GM12878 (cell line): ENCODE data around the gene ITSN1. TPM values are rescaled to one million over a fixed set of nuclear protein-coding genes. Genes with fewer than 3 reads are reported as not detected.

ENCODE experiments used
- ATAC-seq: fragments of 200-7000 bp; cut with Tn5 transposase; 3 replicates; pipeline ENCODE4 v1.9.1; 2020; ENCODE audit warnings: mild to moderate bottlenecking, moderate library complexity
- BruUV-seq: library from RNA; stranded (reverse); fragments of 400-500 nt; replicated peaks from 2 replicates; lab custom pipeline; 2021; lab: Mats Ljungman, UMichigan
- CTCF ChIA-PET: fragments of 300-600 bp; sonication (Branson Sonifier 250); formaldehyde crosslinking; extraction: SDS; loops from one replicate; lab custom pipeline; 2021; ENCODE audit warnings: inconsistent platforms; lab: Yijun Ruan, JAX
- POLR2A ChIA-PET: fragments of 350-600 bp; formaldehyde crosslinking; extraction: SDS; loops from one replicate; lab custom pipeline; 2021; ENCODE audit warnings: inconsistent platforms; lab: Charles Lee
- RAD21 ChIA-PET: fragments of 300-600 bp; sonication (Branson Sonifier 250); formaldehyde crosslinking; loops from one replicate; lab custom pipeline; 2023; ENCODE audit warnings: antibody characterized with exemption; ENCODE audit not compliant: unreplicated experiment; lab: Charles Lee
- SMC1A ChIA-PET: fragments of 300-600 bp; sonication (Branson Sonifier 250); formaldehyde crosslinking; loops from one replicate; lab custom pipeline; 2023; ENCODE audit not compliant: unreplicated experiment, uncharacterized antibody; lab: Charles Lee
- DNase-seq: peaks from one replicate; pipeline ENCODE4 v3.0.0-alpha.2; 2011; ENCODE audit warnings: low read depth, low spot score
- FAIRE-seq: peaks from 3 replicates; lab custom pipeline; 2011; peaks lifted over from hg19 to GRCh38; lab: Jason Lieb, UNC
- H2AFZ ChIP-seq: 2 replicates; pipeline ENCODE4 v1.6.0; 2011; ENCODE audit warnings: low read depth, low read length, control low read depth; ENCODE audit not compliant: control insufficient read depth
- H3K27ac ChIP-seq: 2 replicates; pipeline ENCODE4 v1.5.1; 2011; ENCODE audit warnings: control low read depth; ENCODE audit not compliant: control insufficient read depth, insufficient read depth
- H3K27me3 ChIP-seq, 2 experiments: replicated peaks in 1 of 2; 2 replicates each; pipeline versions ENCODE4 v1.6.0 to v1.6.1; 2011; ENCODE audit warnings: low read length in 1 of 2; ENCODE audit not compliant: control insufficient read depth in 2 of 2, insufficient read depth in 2 of 2
- H3K36me3 ChIP-seq, 2 experiments: 2 replicates each; pipeline ENCODE4 v1.5.1; 2011; ENCODE audit warnings: low read length in 1 of 2; ENCODE audit not compliant: control insufficient read depth in 2 of 2, insufficient read depth in 2 of 2
- H3K4me1 ChIP-seq: 2 replicates; pipeline ENCODE4 v1.6.1; 2011; ENCODE audit warnings: mild to moderate bottlenecking, low read length, moderate library complexity, mixed read lengths; ENCODE audit not compliant: control insufficient read depth, insufficient read depth
- H3K4me2 ChIP-seq: 2 replicates; pipeline ENCODE4 v1.6.0; 2011; ENCODE audit warnings: control low read depth; ENCODE audit not compliant: control insufficient read depth, insufficient read depth
- H3K4me3 ChIP-seq: fragments of 200-600 bp; sonication (generic); 2 replicates; pipeline ENCODE4 v1.5.1; 2016
- H3K79me2 ChIP-seq: 2 replicates; pipeline ENCODE4 v1.6.0; 2011; ENCODE audit warnings: low read length; ENCODE audit not compliant: control insufficient read depth, insufficient read depth
- H3K9ac ChIP-seq: 2 replicates; pipeline ENCODE4 v1.8.0; 2011; ENCODE audit warnings: low read length, control low read depth, mixed read lengths; ENCODE audit not compliant: control insufficient read depth, insufficient read depth
- H3K9me3 ChIP-seq: replicated peaks from 3 replicates; pipeline ENCODE4 v1.5.1; 2011; ENCODE audit warnings: mild to moderate bottlenecking, low read length; ENCODE audit not compliant: control insufficient read depth, insufficient read depth
- H4K20me1 ChIP-seq: 2 replicates; pipeline ENCODE4 v1.6.0; 2011; ENCODE audit not compliant: control insufficient read depth, insufficient read depth
- ATF2 ChIP-seq: IDR thresholded peaks from 2 replicates; pipeline ENCODE4 v1.6.1; 2012; ENCODE audit warnings: low read length, inconsistent platforms
- BRCA1 ChIP-seq: IDR thresholded peaks from 2 replicates; pipeline ENCODE4 v1.6.1; 2011; ENCODE audit warnings: low read depth, low read length, improper control_type of control experiment
- GABPA ChIP-seq: IDR thresholded peaks from 2 replicates; pipeline ENCODE4 v1.6.1; 2014; ENCODE audit warnings: antibody characterized with exemption, low read depth, mild to moderate bottlenecking, inconsistent platforms
- HCFC1 ChIP-seq: fragments of 150-350 bp; IDR thresholded peaks from 2 replicates; pipeline ENCODE4 v1.6.1; 2014; ENCODE audit warnings: low read length
- IRF5 ChIP-seq: fragments of 450-650 bp; IDR thresholded peaks from 2 replicates; pipeline ENCODE4 v1.6.1; 2017; ENCODE audit warnings: borderline replicate concordance
- KLF5 ChIP-seq: fragments of 450-650 bp; IDR thresholded peaks from 2 replicates; pipeline ENCODE4 v1.6.1; 2014; ENCODE audit warnings: mild to moderate bottlenecking; ENCODE audit not compliant: partially characterized antibody
- MEF2A ChIP-seq: IDR thresholded peaks from 2 replicates; pipeline ENCODE4 v1.6.1; 2011; ENCODE audit warnings: low read depth, mild to moderate bottlenecking, low read length, moderate library complexity; ENCODE audit not compliant: insufficient read depth
- PBX3 ChIP-seq: IDR thresholded peaks from 2 replicates; pipeline ENCODE4 v1.6.1; 2011; ENCODE audit warnings: mild to moderate bottlenecking, low read depth, low read length, moderate library complexity; ENCODE audit not compliant: insufficient replicate concordance
- POLR2A ChIP-seq: IDR thresholded peaks from 2 replicates; pipeline ENCODE4 v1.6.1; 2011; ENCODE audit warnings: low read depth, mild to moderate bottlenecking, low read length
- RBBP5 ChIP-seq: fragments of 200-600 bp; sonication (generic); conservative IDR thresholded peaks from 2 replicates; pipeline ENCODE4 v1.6.1; 2016
- RCOR1 ChIP-seq: conservative IDR thresholded peaks from 2 replicates; pipeline ENCODE4 v1.6.1; 2012; ENCODE audit warnings: low read depth, low read length, improper control_type of control experiment
- SUZ12 ChIP-seq: fragments of 200-600 bp; sonication (generic); IDR thresholded peaks from one replicate; pipeline ENCODE4 v1.6.1; 2018; ENCODE audit warnings: antibody characterized with exemption, mild to moderate bottlenecking; ENCODE audit not compliant: unreplicated experiment
- YY1 ChIP-seq: IDR thresholded peaks from 2 replicates; pipeline ENCODE4 v1.6.1; 2011; ENCODE audit warnings: low read depth, mild to moderate bottlenecking, low read length
- WGBS: methylation state at CpG from one replicate; pipeline ENCODE4 v1.1.6; 2016; ENCODE audit warnings: low lambda C conversion rate; ENCODE audit not compliant: insufficient replicate concordance, insufficient coverage; ENCODE audit errors: missing lambda C conversion rate; 5-methylcytosine and 5-hydroxymethylcytosine counted together
- in situ Hi-C: fragments of 300-500 bp; cut with MboI; formaldehyde crosslinking; loops from 9 replicates; pipeline ENCODE4 v1.14.3; 2018; ENCODE audit warnings: mixed read lengths
- intact Hi-C: fragments of 100-400 bp; cut with micrococcal nuclease; formaldehyde crosslinking; loops from one replicate; pipeline ENCODE4 v1.14.2; 2022; ENCODE audit not compliant: unreplicated experiment
- polyA plus RNA-seq, 11 experiments: library from polyadenylated mRNA; depleted of rRNA in 4 of 11; unstranded in 6 of 11; stranded (reverse) in 5 of 11; fragments of >200 nt; fragmentation: Nextera tagmentation in 4 of 11; fragmentation: Illumina TruSeq in 1 of 11; extraction: Ambion mirVana in 4 of 11; extraction: Trizol in 1 of 11; gene quantifications; 1 replicate in 1 of 11; 2 replicates in 10 of 11; pipeline versions ENCODE4 v1.2.1 to v1.2.3, GENCODE V29; 2011 to 2016; ENCODE audit warnings: inconsistent platforms in 2 of 11, missing spikeins in 2 of 11, low read depth in 1 of 11
- total RNA-seq, 4 experiments: library from RNA; depleted of rRNA in 3 of 4; stranded (reverse); fragments of >200 nt in 3 of 4; fragmentation: Illumina TruSeq in 1 of 4; extraction: Trizol in 1 of 4; gene quantifications; 2 replicates each; pipeline versions ENCODE4 v1.2.1 to v1.2.3, GENCODE V29; 2013 to 2021
- TF ChIP-seq, protein P1 (sequence below): fragments of 450-650 bp; IDR thresholded peaks from 2 replicates; pipeline ENCODE4 v1.6.1; 2017; ENCODE audit warnings: mild to moderate bottlenecking, moderate library complexity
- TF ChIP-seq, protein P2 (sequence below): IDR thresholded peaks from 2 replicates; pipeline ENCODE4 v1.6.1; 2012; ENCODE audit warnings: low read depth, low read length, improper control_type of control experiment

The ITSN1 gene
- total and polyA plus RNA-seq, 10 of the 15 experiments (the other 5 are each of a cell fraction or from before 2014, with no cell fraction given), result 0.89 to 10.6 (median 4.8) TPM

GRCh38 chr21:33937931-33938339 lies 295.6 kb downstream of the ITSN1 start:
- peak overlapping the region; percentile 82 for H2AFZ ChIP-seq
- SMC1A ChIA-PET, result interaction anchor here (0.6 to 4.1 kb wide), 15 partner anchors 8 to 1105 kb away, joined by 3 to 30 read pairs (median 4); no protein-coding TSS in a partner anchor
- intact Hi-C loops, result no loop called here
- BruUV-seq, result no TSS peak
- CTCF ChIA-PET, result interaction anchor here (0.7 to 7.1 kb wide), 5 partner anchors 10 to 410 kb away, joined by 3 to 59 read pairs (median 5); no protein-coding TSS in a partner anchor
- H3K4me3 ChIP-seq, result no peak overlapping the region
- peak overlapping the region; percentile 46; the same call in 1 of the 2 replicates for H3K4me2 ChIP-seq
- RAD21 ChIA-PET, result interaction anchor here (0.6 to 5.0 kb wide), 5 partner anchors 11 to 410 kb away, joined by 4 to 35 read pairs (median 5); no protein-coding TSS in a partner anchor
- 25% methylated on average over 14 of the region's 14 CpGs for WGBS
- no peaks in the 10 kb centered on the region for H3K79me2 ChIP-seq
- H3K27me3 ChIP-seq, result no peaks in the 10 kb centered on the region
- DNase-seq (no peak), ATAC-seq (peak; percentile 80), FAIRE-seq (peak; percentile 66)
- no peaks in the 10 kb centered on the region for H3K36me3 ChIP-seq
- H3K27ac ChIP-seq, result peak overlapping the region; percentile 15; the same call in 1 of the 2 replicates
- H3K4me1 ChIP-seq, result peaks cover 9% of the 10 kb centered on the region
- H4K20me1 ChIP-seq, result no peaks in the 10 kb centered on the region
- POLR2A ChIA-PET, result interaction anchor here (0.6 to 3.3 kb wide), 5 partner anchors 10 to 150 kb away, joined by 3 to 28 read pairs (median 4); partner anchors contain the start of gene ATP5PO
- in situ Hi-C loops, result no loop called here
- H3K9me3 ChIP-seq, result no peaks in the 10 kb centered on the region; the same call in 2 of the 3 replicates
- no peak overlapping the region for H3K9ac ChIP-seq
- TF ChIP-seq GABPA, result peak; percentile 77
- TF ChIP-seq BRCA1, result no peak
- no peak for TF ChIP-seq RCOR1
- TF ChIP-seq POLR2A, result peak; percentile 55; the same call in 1 of the 2 replicates
- no peak for TF ChIP-seq KLF5
- 0 out of 2 replicates have a peak, but pooled peaks have one; percentile 26 for TF ChIP-seq MEF2A
- TF ChIP-seq PBX3, result no peak
- peak; percentile 32; the same call in 1 of the 2 replicates for TF ChIP-seq ATF2
- no peak for TF ChIP-seq HCFC1
- TF ChIP-seq, protein P1, sequence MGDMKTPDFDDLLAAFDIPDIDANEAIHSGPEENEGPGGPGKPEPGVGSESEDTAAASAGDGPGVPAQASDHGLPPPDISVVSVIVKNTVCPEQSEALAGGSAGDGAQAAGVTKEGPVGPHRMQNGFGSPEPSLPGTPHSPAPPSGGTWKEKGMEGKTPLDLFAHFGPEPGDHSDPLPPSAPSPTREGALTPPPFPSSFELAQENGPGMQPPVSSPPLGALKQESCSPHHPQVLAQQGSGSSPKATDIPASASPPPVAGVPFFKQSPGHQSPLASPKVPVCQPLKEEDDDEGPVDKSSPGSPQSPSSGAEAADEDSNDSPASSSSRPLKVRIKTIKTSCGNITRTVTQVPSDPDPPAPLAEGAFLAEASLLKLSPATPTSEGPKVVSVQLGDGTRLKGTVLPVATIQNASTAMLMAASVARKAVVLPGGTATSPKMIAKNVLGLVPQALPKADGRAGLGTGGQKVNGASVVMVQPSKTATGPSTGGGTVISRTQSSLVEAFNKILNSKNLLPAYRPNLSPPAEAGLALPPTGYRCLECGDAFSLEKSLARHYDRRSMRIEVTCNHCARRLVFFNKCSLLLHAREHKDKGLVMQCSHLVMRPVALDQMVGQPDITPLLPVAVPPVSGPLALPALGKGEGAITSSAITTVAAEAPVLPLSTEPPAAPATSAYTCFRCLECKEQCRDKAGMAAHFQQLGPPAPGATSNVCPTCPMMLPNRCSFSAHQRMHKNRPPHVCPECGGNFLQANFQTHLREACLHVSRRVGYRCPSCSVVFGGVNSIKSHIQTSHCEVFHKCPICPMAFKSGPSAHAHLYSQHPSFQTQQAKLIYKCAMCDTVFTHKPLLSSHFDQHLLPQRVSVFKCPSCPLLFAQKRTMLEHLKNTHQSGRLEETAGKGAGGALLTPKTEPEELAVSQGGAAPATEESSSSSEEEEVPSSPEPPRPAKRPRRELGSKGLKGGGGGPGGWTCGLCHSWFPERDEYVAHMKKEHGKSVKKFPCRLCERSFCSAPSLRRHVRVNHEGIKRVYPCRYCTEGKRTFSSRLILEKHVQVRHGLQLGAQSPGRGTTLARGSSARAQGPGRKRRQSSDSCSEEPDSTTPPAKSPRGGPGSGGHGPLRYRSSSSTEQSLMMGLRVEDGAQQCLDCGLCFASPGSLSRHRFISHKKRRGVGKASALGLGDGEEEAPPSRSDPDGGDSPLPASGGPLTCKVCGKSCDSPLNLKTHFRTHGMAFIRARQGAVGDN, result 0 out of 2 replicates have a peak, but pooled peaks have one; percentile 43
- no peak for TF ChIP-seq SUZ12
- TF ChIP-seq YY1, result no peak
- TF ChIP-seq IRF5, result no peak
- TF ChIP-seq, protein P2, sequence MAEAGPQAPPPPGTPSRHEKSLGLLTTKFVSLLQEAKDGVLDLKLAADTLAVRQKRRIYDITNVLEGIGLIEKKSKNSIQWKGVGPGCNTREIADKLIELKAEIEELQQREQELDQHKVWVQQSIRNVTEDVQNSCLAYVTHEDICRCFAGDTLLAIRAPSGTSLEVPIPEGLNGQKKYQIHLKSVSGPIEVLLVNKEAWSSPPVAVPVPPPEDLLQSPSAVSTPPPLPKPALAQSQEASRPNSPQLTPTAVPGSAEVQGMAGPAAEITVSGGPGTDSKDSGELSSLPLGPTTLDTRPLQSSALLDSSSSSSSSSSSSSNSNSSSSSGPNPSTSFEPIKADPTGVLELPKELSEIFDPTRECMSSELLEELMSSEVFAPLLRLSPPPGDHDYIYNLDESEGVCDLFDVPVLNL, result no peak
- no peak for TF ChIP-seq RBBP5
